EL (cell line): Measurements from ENCODE around the gene KLHL1.
"Not testable (repeated sequence)": the region's sequence is repeated elsewhere in the genome, so short reads cannot be mapped to it uniquely, and the experiment has no call there.

Experiments
- DNase-seq: peaks from one replicate; pipeline ENCODE4 v3.0.0-alpha.2; 2016

The KLHL1 gene

GRCh38 chr13:70108356-70109105 lies at the start of gene KLHL1:
KLHL1 (minus strand) TSS chr13:70108452; CDS start chr13:70107699, 753 bp downstream.
- no peak for DNase-seq

- not testable (repeated sequence) for DNase-seq
Observed at GRCh38 chr13:70142658-70143057, 34.4 kb upstream of the KLHL1 start.

- no peak for DNase-seq
Observed at GRCh38 chr13:70128098-70128497, 19.8 kb upstream of the KLHL1 start.

GRCh38 chr13:70125693-70126092 lies 17.4 kb upstream of the KLHL1 start:
- DNase-seq = no peak

GRCh38 chr13:70117338-70117905 lies 9.2 kb upstream of the KLHL1 start:
- no peak for DNase-seq

GRCh38 chr13:70107498-70108281 lies 562 bp downstream of the KLHL1 start, which contains the start of gene ATXN8OS:
ATXN8OS (plus strand) TSS chr13:70107826.
- DNase-seq = no peak

GRCh38 chr13:70107125-70107497 lies 1.1 kb downstream of the KLHL1 start:
- DNase-seq = no peak

- DNase-seq = no peak
Observed at GRCh38 chr13:70104481-70104880, 3.8 kb downstream of the KLHL1 start.

GRCh38 chr13:70098669-70099068 lies 9.6 kb downstream of the KLHL1 start:
- no peak for DNase-seq

- no peak for DNase-seq
Observed at GRCh38 chr13:70090036-70090723, 18.1 kb downstream of the KLHL1 start.

GRCh38 chr13:70088926-70089325 lies 19.3 kb downstream of the KLHL1 start:
- DNase-seq = no peak

GRCh38 chr13:70087247-70087646 lies 21.0 kb downstream of the KLHL1 start:
- DNase-seq = no peak

GRCh38 chr13:70080012-70080411 lies 28.2 kb downstream of the KLHL1 start:
- DNase-seq = no peak

GRCh38 chr13:70054572-70054971 lies 53.7 kb downstream of the KLHL1 start:
- no peak for DNase-seq

- no peak for DNase-seq
Observed at GRCh38 chr13:70051531-70051930, 56.7 kb downstream of the KLHL1 start.

GRCh38 chr13:70043685-70044084 lies 64.6 kb downstream of the KLHL1 start:
- no peak for DNase-seq

GRCh38 chr13:70042193-70042592 lies 66.1 kb downstream of the KLHL1 start:
- no peak for DNase-seq

GRCh38 chr13:70034286-70034685 lies 74.0 kb downstream of the KLHL1 start:
- DNase-seq = no peak

GRCh38 chr13:70027551-70027950 lies 80.7 kb downstream of the KLHL1 start:
- no peak for DNase-seq

GRCh38 chr13:70023516-70023915 lies 84.7 kb downstream of the KLHL1 start:
- DNase-seq = no peak

GRCh38 chr13:70022646-70023045 lies 85.6 kb downstream of the KLHL1 start:
- DNase-seq = no peak

- no peak for DNase-seq
Observed at GRCh38 chr13:70016116-70016515, 92.1 kb downstream of the KLHL1 start.

GRCh38 chr13:70014337-70014736 lies 93.9 kb downstream of the KLHL1 start:
- DNase-seq = no peak
